Thyroid gland (tissue), 4 donors: ENCODE results near the gene CD209.

Experiments
- POLR2A ChIP-seq, 2 donors: fragments of 450-650 bp; IDR thresholded peaks; one replicate each; pipeline ENCODE4 v1.6.1; 2017; ENCODE audit warnings: antibody characterized with exemption in 2 of 2, mild to moderate bottlenecking in 2 of 2, moderate library complexity in 1 of 2
- TF ChIP-seq, protein P1 (sequence below), 6 experiments: fragments of 200-600 bp in 3 of 6; fragments of 450-650 bp in 3 of 6; sonication (generic) in 3 of 6; IDR thresholded peaks; one replicate each; pipeline ENCODE4 v1.5.1; 2016 to 2019; ENCODE audit warnings: antibody characterized with exemption in 6 of 6, mild to moderate bottlenecking in 2 of 6, inconsistent platforms in 1 of 6, moderate library complexity in 1 of 6

DNA sequence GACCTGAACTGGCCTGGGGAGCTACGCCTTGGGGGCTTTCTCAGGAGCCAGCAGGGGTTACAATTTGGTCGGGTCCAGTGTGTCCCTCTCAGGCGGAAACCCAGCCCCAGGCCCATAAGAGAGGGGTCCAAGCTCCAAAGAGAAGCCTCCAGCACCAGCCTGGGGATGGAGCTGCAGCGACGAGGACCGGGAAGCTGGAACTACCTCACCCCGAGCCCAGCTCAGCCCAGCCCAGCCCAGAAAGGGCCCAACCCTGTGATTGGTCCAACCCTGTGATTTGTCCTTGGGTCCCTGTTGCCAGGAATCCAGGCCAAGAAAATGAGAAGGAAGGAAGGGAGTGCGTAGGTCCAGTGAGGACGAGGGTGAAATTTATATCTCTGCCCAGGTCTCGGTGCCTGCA is 39.8 kb upstream of the CD209 start:
- TF ChIP-seq, protein P1, sequence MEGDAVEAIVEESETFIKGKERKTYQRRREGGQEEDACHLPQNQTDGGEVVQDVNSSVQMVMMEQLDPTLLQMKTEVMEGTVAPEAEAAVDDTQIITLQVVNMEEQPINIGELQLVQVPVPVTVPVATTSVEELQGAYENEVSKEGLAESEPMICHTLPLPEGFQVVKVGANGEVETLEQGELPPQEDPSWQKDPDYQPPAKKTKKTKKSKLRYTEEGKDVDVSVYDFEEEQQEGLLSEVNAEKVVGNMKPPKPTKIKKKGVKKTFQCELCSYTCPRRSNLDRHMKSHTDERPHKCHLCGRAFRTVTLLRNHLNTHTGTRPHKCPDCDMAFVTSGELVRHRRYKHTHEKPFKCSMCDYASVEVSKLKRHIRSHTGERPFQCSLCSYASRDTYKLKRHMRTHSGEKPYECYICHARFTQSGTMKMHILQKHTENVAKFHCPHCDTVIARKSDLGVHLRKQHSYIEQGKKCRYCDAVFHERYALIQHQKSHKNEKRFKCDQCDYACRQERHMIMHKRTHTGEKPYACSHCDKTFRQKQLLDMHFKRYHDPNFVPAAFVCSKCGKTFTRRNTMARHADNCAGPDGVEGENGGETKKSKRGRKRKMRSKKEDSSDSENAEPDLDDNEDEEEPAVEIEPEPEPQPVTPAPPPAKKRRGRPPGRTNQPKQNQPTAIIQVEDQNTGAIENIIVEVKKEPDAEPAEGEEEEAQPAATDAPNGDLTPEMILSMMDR (IDR thresholded peaks at IDR 0.05): no peak
- no peak for TF ChIP-seq POLR2A (IDR thresholded peaks at IDR 0.05)
